NCI-H2107 treated with DMSO at 0.1 percent for 48 hours (cell line): ENCODE results near the gene PROM2.

Experiments
- DNase-seq: peaks from one replicate; lab custom pipeline; 2025; ENCODE audit not compliant: unreplicated experiment; lab: John Stamatoyannopoulos, UW

Gene PROM2

DNA sequence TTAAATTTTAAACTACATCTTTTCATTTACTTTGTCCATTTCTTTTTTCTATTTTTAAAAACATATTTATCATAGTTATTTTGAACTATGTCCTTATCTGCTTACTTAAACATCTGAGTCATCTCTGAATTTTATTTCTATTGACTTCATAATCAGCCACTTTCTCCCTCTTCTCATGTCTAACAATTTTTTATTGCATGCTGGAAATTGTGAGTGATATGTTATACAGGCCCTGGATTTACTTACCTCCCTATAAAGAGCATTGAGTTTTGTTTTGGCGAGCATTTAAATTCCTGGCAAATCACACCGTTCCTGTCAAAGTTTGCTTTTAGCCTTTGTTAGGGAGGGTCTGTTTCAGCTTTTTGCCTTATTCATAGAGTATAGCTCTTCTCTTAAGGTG is 62.2 kb downstream of the PROM2 start:
- DNase-seq = no peak

DNA sequence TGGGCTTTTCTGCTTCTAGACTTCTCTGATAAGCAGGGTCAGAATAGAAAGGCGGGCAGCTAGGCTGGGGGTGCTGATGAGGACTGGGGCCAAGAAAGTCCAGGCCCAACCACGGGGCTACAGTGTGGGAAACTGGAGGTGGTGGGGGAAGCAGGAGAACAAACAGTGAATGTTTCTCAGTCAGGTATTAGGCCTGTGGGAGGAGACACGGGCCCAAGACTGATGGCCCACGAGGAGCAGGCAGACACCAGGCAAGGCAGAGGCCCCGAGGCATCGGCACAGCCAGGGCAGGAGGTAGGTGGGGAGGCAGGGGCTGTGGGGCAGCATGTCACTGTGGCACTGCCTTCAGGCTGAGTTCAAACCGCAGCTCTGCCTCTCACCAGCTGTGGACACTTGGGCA is 63.6 kb downstream of the PROM2 start:
- DNase-seq = no peak
